Endothelial cell of umbilical vein (primary cell): ENCODE measurements around the gene SYNE1. TPM values are rescaled to one million over a fixed set of nuclear protein-coding genes. Genes with fewer than 3 reads are reported as not detected.

Experiments
- BruUV-seq: library from RNA; stranded (reverse); fragments of 400-500 nt; replicated peaks from 2 replicates; lab custom pipeline; 2021; lab: Mats Ljungman, UMichigan
- CTCF ChIA-PET: fragments of 300-600, 350-600 bp; sonication (Branson Sonifier 250); formaldehyde crosslinking; loops from one replicate; lab custom pipeline; 2021; ENCODE audit warnings: antibody characterized with exemption, inconsistent platforms; lab: Charles Lee
- POLR2A ChIA-PET: fragments of 300-600, 350-600 bp; sonication (Branson Sonifier 250); formaldehyde crosslinking; loops from one replicate; lab custom pipeline; 2021; ENCODE audit warnings: antibody characterized with exemption, inconsistent platforms; lab: Charles Lee
- DNase-seq: peaks from one replicate; pipeline ENCODE4 v3.0.0-alpha.2; 2011; ENCODE audit warnings: low read depth, low spot score
- FAIRE-seq: peaks from 2 replicates; lab custom pipeline; 2011; peaks lifted over from hg19 to GRCh38; lab: Jason Lieb, UNC
- H2AFZ ChIP-seq: 2 replicates; pipeline ENCODE4 v1.6.0; 2012; ENCODE audit warnings: low read depth, low read length, control low read depth, inconsistent platforms
- H3K27ac ChIP-seq: 2 replicates; pipeline ENCODE4 v1.5.1; 2011; ENCODE audit warnings: low read depth, mild to moderate bottlenecking, control low read depth, low read length, moderate library complexity; ENCODE audit not compliant: insufficient read depth
- H3K27me3 ChIP-seq, 2 experiments: 2 replicates each; pipeline versions ENCODE4 v1.6.0 to v1.6.1; 2011; ENCODE audit warnings: low read length in 2 of 2, mixed read lengths in 1 of 2; ENCODE audit not compliant: control insufficient read depth in 2 of 2, insufficient read depth in 2 of 2
- H3K36me3 ChIP-seq, 2 experiments: 2 replicates in 1 of 2; 3 replicates in 1 of 2; pipeline ENCODE4 v1.5.1; 2011; ENCODE audit warnings: low read length in 2 of 2, mild to moderate bottlenecking in 1 of 2, moderate library complexity in 1 of 2; ENCODE audit not compliant: control insufficient read depth in 2 of 2, insufficient read depth in 2 of 2; ENCODE audit errors: extremely low read depth in 1 of 2
- H3K4me1 ChIP-seq: 3 replicates; pipeline ENCODE4 v1.5.1; 2011; ENCODE audit warnings: mild to moderate bottlenecking, low read length; ENCODE audit not compliant: control insufficient read depth, insufficient read depth; ENCODE audit errors: extremely low read depth
- H3K4me2 ChIP-seq: 2 replicates; pipeline ENCODE4 v1.6.1; 2011; ENCODE audit warnings: low read length, control low read depth, mixed read lengths; ENCODE audit not compliant: insufficient read depth
- H3K4me3 ChIP-seq, 3 experiments: fragments of 200-600 bp in 1 of 3; sonication (generic), shearing (Covaris generic) in 1 of 3; replicated peaks in 1 of 3; 2 replicates each; pipeline ENCODE4 v1.5.1; 2011 to 2016; ENCODE audit warnings: control low read depth in 3 of 3, low read length in 3 of 3, mild to moderate bottlenecking in 2 of 3, inconsistent platforms in 1 of 3, low read depth in 1 of 3, moderate library complexity in 1 of 3; ENCODE audit not compliant: insufficient read depth in 1 of 3
- H3K79me2 ChIP-seq: 2 replicates; pipeline ENCODE4 v1.6.0; 2012; ENCODE audit warnings: low read length, inconsistent platforms; ENCODE audit not compliant: control insufficient read depth, insufficient read depth
- H3K9ac ChIP-seq: replicated peaks from 2 replicates; pipeline ENCODE3; 2011; ENCODE audit warnings: low read length, control low read depth; ENCODE audit not compliant: insufficient read depth; ENCODE audit errors: extremely low read depth
- H3K9me1 ChIP-seq: replicated peaks from 3 replicates; pipeline ENCODE4 v1.6.0; 2011; ENCODE audit warnings: mild to moderate bottlenecking, low read length; ENCODE audit not compliant: control insufficient read depth, insufficient read depth; ENCODE audit errors: extremely low read depth
- H3K9me3 ChIP-seq: replicated peaks from 2 replicates; pipeline ENCODE4 v1.5.1; 2012; ENCODE audit warnings: low read length, inconsistent platforms; ENCODE audit not compliant: control insufficient read depth, insufficient read depth
- H4K20me1 ChIP-seq: replicated peaks from 2 replicates; pipeline ENCODE3; 2011; ENCODE audit warnings: mild to moderate bottlenecking, low read length; ENCODE audit not compliant: control insufficient read depth, insufficient read depth; ENCODE audit errors: extremely low read depth
- EZH2 ChIP-seq: IDR thresholded peaks from 2 replicates; pipeline ENCODE4 v1.6.1; 2012; ENCODE audit warnings: borderline replicate concordance, low read depth, mild to moderate bottlenecking, moderate library complexity, low read length, inconsistent platforms; ENCODE audit not compliant: severe bottlenecking
- FOS ChIP-seq: IDR thresholded peaks from 2 replicates; pipeline ENCODE4 v1.6.1; 2011; ENCODE audit warnings: mild to moderate bottlenecking, low read length, moderate library complexity, borderline replicate concordance; ENCODE audit not compliant: insufficient read depth
- GATA2 ChIP-seq: IDR thresholded peaks from 2 replicates; pipeline ENCODE4 v1.7.0; 2011; ENCODE audit warnings: low read depth, mild to moderate bottlenecking, moderate library complexity, mixed read lengths, low read length; ENCODE audit not compliant: insufficient read length, insufficient read depth
- JUN ChIP-seq: IDR thresholded peaks from 2 replicates; pipeline ENCODE4 v1.6.1; 2011; ENCODE audit warnings: borderline replicate concordance, low read depth; ENCODE audit not compliant: insufficient read length, insufficient read depth
- MYC ChIP-seq: IDR thresholded peaks from one replicate; pipeline ENCODE4 v1.6.1; 2011; ENCODE audit warnings: mild to moderate bottlenecking, low read depth, low read length
- POLR2A ChIP-seq: IDR thresholded peaks from 2 replicates; pipeline ENCODE4 v1.6.1; 2012; ENCODE audit warnings: low read depth, mild to moderate bottlenecking, control low read depth, low read length
- POLR2AphosphoS5 ChIP-seq: IDR thresholded peaks from 2 replicates; pipeline ENCODE4 v1.6.1; 2012; ENCODE audit warnings: low read depth, mild to moderate bottlenecking, control low read depth, low read length, moderate library complexity; ENCODE audit not compliant: insufficient read depth
- dilution Hi-C: fragments of 300-500 bp; cut with MboI; formaldehyde crosslinking; loops from one replicate; pipeline ENCODE4 v1.15.0; 2019; ENCODE audit warnings: low sequenced_read_pairs; ENCODE audit not compliant: extremely low pct_ligation_motif_present
- intact Hi-C: fragments of 100-400 bp; cut with micrococcal nuclease; formaldehyde crosslinking; loops from one replicate; pipeline ENCODE4 v1.10.0; 2022
- polyA plus RNA-seq, 4 experiments: library from polyadenylated mRNA; depleted of rRNA in 3 of 4; stranded (reverse) in 3 of 4; unstranded in 1 of 4; fragments of >200 nt; gene quantifications; 2 replicates each; pipeline versions ENCODE4 v1.2.1 to v1.2.3, GENCODE V29; 2011 to 2012; ENCODE audit warnings: missing spikeins in 1 of 4
- total RNA-seq: library from RNA; stranded (reverse); gene quantifications from 2 replicates; pipeline ENCODE4 v1.2.3, GENCODE V29; 2021
- TF ChIP-seq, protein P1 (sequence below): IDR thresholded peaks from 2 replicates; pipeline ENCODE4 v1.6.1; 2011; ENCODE audit not compliant: insufficient read depth, insufficient read length
- TF ChIP-seq, protein P2 (sequence below), 2 donors: IDR thresholded peaks; 1 replicate in 1 of 2; 2 replicates in 1 of 2; pipeline ENCODE4 v1.5.1; 2011; ENCODE audit warnings: low read length in 2 of 2, mild to moderate bottlenecking in 2 of 2, moderate library complexity in 2 of 2, control low read depth in 1 of 2, inconsistent platforms in 1 of 2, low read depth in 1 of 2; ENCODE audit not compliant: insufficient read depth in 1 of 2; ENCODE audit errors: extremely low read depth in 1 of 2

SYNE1 gene
- total and polyA plus RNA-seq, 2 donors (not counting 3 experiments of a cell fraction or from before 2014, with no cell fraction given): 26.5 to 52.3 TPM

DNA sequence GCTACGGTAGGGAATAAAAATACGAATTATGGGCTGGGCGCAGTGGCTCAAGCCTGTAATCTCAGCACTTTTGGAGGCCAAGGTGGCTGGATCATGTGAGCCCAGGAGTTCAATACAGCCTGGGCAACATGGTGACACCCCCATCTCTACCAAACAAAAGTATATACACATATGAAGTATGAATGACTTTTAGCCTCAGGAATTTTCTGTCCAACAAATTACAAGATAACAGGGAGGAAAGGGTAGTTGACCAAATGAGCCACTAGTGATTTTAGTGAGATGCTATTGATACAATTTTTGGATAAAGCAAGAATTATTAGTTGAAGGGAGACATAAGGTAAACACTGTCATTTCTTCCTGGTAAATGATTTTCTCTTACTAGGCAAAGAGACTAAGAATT lies 328.2 kb downstream of the SYNE1 start:
- ChIA-PET POLR2A (no interaction called here), CTCF (interaction anchor here (1.0 kb wide), 1 partner anchor 24 kb away, joined by 3 read pairs; no protein-coding TSS in a partner anchor)
- Histone ChIP-seq H3K79me2 (no peaks in the 10 kb centered on the region), H3K9me1 (no peaks in the 10 kb centered on the region), H3K4me2 (no peak overlapping the region), H2AFZ (no peak overlapping the region), H3K9ac (no peak overlapping the region), H3K36me3 (no peaks in the 10 kb centered on the region), H3K27ac (no peak overlapping the region), H3K27me3 (no peaks in the 10 kb centered on the region), H3K9me3 (no peaks in the 10 kb centered on the region), H3K4me1 (peaks cover 17% of the 10 kb centered on the region), H4K20me1 (no peaks in the 10 kb centered on the region), H3K4me3 (no peak overlapping the region)
- intact Hi-C loops (loop anchor here (10.0 kb wide), 2 partner anchors 646 to 696 kb away; partner anchors contain the start of gene MTRF1L), dilution Hi-C loops (no loop called here)
- DNase-seq (no peak), FAIRE-seq (no peak)
- BruUV-seq: no TSS peak
- TF ChIP-seq EZH2 (no peak), FOS (no peak), JUN (no peak), POLR2AphosphoS5 (no peak), GATA2 (no peak), MYC (no peak), POLR2A (no peak)
- TF ChIP-seq, protein P1, sequence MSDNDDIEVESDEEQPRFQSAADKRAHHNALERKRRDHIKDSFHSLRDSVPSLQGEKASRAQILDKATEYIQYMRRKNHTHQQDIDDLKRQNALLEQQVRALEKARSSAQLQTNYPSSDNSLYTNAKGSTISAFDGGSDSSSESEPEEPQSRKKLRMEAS: no peak
- TF ChIP-seq, protein P2, sequence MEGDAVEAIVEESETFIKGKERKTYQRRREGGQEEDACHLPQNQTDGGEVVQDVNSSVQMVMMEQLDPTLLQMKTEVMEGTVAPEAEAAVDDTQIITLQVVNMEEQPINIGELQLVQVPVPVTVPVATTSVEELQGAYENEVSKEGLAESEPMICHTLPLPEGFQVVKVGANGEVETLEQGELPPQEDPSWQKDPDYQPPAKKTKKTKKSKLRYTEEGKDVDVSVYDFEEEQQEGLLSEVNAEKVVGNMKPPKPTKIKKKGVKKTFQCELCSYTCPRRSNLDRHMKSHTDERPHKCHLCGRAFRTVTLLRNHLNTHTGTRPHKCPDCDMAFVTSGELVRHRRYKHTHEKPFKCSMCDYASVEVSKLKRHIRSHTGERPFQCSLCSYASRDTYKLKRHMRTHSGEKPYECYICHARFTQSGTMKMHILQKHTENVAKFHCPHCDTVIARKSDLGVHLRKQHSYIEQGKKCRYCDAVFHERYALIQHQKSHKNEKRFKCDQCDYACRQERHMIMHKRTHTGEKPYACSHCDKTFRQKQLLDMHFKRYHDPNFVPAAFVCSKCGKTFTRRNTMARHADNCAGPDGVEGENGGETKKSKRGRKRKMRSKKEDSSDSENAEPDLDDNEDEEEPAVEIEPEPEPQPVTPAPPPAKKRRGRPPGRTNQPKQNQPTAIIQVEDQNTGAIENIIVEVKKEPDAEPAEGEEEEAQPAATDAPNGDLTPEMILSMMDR (IDR thresholded peaks at IDR 0.05; ENCODE audit: extremely low read depth in 1 of 2, insufficient read depth in 1 of 2, low read depth in 1 of 2, low read length in 2 of 2): no peak
